AG08395 (cell line): ENCODE results near the gene CD96.
"Not testable (repeated sequence)": the region's sequence is repeated elsewhere in the genome, so short reads cannot be mapped to it uniquely, and the experiment has no call there.

Source experiments
- DNase-seq: peaks from one replicate; pipeline ENCODE4 v3.0.0; 2012; ENCODE audit warnings: mixed read lengths, low spot score

The CD96 gene

DNA sequence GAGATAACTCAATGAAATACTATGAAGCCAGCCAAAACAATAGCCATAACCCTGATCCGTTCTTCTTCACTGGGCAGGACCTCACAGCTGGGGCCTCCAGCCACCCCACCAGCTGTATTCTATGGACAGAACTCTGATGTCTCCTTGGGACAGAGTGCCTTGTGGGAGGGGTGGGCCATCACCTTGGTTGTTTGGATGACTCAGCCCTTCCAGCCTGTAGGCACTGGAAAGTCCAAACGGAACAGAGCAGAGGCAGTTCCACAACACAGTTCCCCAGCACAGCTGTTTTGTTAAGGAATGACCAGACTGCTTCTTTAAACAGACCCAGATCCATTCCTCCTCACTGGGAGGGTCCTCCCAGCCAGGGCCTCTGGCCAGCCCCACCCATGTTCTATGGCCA, 85.1 kb downstream of the CD96 start:
- no peak for DNase-seq

DNA sequence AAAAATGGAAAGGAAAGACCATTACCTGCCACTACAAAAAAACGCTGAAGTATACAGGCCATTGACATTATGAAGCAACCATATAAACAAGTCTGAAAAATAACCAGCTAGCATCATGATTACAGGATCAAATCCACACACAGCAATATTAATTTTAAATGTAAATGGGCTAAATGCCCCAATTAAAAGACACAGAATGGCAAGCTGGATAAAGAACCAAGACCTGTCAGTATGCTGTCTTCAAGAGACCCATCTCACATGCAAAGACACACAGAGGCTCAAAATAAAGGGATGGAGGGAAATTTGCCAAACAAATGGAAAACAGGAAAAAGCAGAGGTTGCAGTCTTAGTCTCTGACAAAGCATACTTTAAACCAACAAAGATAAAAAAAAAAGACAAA, 87.0 kb downstream of the CD96 start:
- not testable (repeated sequence) for DNase-seq

DNA sequence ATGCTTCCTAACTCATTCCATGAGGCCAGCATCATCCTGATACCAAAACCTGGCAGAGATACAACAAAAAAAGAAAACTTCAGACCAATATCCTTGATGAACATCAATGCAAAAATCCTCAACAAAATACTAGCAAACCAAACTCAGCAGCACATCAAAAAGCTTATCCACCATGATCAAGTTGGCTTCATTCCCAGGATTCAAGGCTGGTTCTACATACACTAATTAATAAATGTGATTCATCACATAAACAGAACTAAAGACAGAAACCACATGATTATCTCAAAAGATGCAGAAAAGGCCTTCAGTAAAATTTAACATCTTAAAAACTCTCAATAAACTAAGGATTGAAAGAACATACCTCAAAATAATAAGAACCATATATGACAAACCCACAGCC, 88.6 kb downstream of the CD96 start:
- DNase-seq, result not testable (repeated sequence)

DNA sequence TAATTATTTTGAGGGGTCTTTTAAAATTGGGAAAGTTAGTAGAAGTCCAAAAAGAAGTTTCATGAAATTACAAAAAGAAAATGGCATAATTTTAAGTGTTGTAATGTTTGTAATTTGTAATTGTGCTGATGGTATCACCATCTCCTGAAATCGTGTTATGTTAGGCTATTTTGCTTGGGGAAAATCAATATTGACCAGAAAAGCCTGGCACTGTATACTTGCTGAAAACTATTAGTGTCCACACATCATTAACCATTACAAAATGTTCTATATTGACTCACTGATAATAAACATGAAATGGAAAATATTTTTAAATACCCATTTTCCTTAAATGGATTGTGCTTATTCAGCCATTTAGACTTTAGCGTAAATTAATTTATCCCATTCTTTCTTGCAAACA, 93.4 kb downstream of the CD96 start:
- DNase-seq, result no peak

DNA sequence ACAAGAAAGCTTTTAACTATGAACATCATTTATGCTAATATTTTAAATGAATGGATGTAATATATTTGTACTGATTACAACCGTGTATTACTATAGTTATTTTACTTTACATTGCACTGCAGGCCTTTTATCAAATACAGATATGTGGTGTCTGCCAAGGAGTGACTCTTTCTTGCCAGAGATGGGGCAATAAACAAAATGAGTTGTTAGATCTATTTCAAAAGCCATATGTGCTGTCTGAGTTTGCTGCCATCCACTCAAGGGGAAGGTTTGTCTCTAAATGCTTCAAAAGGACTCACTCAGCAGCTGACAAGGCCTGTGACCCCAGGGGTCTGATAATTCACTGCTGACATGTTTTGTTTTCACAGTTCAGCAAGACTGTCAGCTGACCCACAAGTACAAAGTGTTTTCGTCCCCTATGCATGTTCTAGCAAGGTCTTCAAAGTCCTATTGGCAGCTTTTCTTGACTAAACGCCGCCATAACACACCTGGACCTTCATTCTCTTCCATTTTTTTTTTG, 94.4 kb downstream of the CD96 start:
- DNase-seq, result no peak

DNA sequence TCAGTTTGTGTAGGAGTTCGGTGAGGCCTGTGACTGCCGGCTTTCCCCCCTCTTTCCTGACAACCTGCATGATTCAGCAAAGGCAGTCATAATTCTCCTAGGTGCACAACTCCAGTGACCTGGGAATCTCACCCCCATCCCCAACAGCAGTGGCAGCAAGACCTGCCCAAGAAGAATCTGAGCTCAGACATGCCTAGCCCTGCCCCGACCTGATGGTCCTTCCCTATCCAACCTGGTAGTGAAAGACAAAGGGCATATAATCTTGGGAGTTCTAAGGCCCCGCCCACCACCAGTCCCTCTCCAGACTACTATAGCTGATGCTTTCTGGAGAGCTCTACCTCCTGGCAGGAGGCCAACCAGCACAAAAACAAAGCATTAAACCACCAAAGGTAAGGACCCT, 97.3 kb downstream of the CD96 start:
- DNase-seq, result no peak

DNA sequence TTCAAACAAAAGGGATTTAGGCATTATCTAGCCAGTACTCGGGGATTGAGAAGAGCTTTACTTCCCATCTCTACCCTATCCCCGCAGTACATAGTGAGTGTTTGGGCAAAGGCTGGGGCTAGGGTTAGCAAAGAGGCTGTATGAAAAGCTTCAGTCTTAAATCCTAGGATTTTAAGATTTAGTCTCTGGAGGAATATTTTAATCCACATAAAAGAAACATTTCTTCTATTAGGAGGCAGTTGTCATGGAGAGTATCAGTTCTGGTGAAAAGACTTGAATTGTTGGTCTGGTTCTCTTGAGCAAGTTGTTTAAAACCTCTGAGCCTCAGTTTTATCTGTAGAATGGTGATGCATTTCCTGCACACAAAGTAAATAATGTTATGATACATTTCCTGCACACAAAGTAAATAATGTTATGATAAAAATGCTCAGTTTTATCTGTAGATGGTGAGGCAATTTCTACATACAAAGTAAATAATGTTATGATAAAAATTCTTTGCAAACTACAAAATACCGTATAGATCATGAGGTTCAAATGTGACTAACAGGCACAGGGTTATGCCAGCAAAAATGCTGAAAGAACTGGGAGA, 107.1 kb downstream of the CD96 start:
- DNase-seq, result no peak

DNA sequence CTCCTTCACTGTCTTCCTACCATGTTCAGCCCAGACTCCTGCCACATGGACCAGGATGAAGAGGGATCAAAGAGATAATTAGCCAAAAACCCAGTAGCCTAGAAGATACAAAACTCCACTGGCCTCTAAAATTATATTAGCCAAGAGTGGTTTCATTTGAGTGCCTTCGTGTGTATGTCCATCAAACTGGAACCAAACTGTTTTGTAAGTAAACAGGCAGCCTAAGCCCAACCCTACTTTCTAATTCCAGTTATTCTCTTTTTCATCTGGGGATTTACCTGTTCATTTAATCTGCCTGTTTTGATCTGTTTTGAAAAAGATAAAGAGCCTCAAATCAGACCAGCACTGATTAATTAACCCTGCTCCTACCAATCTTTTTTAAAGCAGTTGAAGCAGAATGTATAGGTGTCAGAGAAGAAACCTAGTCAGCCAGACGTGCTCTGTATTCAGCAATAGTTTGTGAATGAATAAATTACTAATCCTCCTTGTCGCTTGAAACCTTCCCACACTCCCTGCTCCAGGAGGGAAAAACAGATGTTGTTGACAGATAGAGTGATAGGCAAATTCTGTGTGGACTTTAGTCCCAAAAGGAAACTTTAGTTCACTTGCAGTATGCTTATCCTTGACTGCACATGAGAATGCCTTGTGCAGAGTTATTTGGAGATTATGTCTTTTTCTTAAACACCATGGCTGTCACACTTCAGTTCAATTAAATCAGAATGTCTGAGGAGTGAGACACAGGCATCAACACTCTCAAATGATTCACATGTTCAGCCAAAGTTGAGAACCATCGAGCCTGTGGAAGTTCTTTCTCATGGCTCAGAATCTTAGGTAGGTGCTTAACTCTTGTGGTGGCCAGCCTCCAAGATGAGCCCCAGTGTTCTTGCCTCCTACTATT, 108.6 kb downstream of the CD96 start:
- no peak for DNase-seq

DNA sequence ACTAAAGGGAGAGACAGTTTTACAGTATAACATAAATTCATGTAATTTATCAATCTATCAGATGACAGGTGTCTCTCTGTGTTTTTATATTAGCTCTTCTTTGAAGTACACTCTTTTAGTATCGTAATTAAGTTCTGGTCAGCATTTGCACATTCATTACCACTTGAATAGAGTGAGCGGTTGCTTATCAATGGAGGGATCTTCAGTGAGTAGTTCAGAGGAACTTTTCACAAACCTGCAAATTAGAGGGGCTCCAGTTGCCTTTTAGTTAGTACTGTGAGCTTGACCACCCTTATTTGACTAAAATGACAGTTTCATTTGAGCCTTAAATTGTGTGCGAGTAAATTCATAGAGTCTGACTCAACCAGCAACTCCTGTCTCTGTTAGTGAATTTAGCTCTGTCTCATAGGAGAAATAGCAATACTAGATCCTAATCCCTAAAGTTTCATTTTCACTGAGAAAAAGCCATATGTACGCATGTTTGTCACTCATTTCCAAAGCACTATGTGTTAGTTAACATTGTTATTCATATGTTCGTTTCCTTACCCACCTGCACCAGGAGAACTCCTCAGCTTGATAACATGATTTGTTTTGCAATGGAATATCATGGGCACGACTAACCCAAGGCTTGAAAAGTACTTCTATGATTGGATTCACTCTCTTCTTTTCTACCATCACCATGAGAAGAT, 110.6 kb downstream of the CD96 start:
- no peak for DNase-seq

DNA sequence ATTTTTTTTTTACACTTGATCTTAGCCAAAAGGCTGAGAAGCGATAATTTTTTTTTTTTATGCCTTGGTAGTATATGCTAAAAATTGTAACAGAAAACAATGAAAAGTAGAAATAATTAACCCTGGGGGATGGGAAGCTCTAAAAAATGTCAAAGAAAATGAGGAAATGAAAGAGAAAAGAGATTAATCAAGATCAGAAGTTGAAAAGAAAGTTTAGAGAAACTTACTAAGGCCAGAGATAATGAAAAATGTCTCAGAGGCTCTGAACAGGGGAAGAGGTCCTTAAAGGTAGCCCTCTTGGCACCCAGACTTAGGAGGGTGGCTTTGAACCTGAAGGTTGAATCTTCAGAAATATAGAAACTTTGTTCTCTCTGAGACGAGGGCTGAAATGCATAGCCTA, 111.8 kb downstream of the CD96 start:
- DNase-seq, result no peak

DNA sequence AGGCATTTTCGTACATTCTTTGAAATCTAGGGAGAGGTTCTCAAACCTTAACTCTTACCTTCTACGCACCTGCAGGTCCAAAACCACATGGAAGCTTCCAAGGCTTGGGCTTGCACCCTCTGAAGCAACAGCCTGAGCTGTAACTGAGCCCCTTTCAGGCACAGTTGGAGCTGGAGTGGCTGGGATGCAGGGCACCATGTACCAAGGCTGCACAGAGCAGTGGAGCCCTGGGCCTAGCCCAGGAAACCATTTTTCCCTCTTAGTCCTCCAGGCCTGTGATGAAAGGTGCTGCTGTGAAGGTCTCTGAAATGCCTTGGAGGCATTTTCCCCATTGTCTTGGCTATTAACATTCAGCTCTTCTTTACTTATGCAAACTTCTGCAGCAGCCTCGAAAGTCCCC, 120.0 kb downstream of the CD96 start:
- DNase-seq, result no peak

DNA sequence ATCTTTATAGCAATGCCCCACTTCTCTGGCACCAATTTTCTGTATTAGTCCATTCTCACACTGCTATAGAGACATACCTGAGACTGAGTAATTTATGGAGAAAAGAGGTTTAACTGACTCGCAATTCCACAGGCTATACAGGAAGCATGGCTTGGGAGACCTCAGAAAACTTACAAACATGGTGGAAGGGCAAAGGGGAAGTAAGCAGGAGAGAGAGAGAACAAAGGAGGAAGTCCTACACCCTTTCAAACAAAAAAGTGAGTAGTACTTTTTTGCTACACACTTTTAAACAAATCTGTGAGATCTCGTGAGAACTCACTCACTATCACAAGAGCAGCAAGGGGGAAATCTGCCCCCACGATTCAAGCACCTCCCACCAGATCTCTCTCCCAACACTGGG, 120.9 kb downstream of the CD96 start:
- no peak for DNase-seq

DNA sequence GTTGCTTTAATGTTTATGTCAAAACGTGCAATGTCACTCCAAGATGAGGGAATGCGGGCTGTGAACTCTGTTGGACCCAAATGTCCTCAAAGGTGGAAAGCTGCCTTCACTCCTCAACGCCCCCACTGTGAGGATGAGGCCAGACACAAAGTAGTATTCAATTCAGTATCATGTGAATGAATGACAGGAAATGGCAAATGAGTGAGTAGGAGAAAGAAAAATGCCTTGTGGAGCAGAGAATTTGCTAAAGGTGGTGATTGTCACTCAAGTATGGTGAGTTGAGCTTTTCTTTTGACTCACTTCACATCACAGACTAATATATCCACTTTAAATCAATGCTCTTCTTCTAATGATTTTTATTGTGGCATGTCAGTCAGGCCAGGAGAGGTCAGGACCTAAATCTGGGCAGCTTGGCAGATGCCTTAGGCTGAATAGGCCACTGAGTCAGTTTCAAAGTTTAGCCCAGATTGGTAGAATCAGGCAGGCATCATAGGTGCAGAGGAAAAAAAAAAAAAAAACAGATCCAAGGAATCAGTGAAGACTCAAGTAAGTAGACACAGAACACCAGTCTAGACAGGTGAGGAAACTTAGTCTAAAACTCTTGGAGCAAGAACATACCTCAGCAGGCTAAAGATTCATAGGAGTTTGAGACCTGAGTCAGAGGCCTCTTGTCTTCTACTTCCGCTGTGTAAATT, 124.2 kb downstream of the CD96 start:
- no peak for DNase-seq

DNA sequence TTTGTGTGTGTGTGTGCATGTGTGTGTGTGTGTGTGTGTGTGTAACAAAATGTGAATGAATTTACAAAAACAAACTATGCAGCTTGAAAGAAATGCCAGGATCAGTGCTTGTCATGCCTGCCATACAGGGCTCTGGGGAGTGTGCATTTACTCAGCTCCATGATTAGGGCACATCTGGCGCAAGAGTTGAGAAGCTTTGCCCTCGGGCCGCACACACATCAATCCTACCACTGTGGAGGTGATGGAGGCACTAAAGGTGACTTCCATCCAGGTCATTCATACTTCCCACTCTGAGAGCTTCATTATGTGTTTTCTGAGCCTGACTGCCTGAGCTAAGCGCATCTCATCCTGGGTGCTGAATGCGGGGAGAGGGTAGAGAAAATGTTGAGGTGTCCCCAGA, 125.2 kb downstream of the CD96 start:
- no peak for DNase-seq

DNA sequence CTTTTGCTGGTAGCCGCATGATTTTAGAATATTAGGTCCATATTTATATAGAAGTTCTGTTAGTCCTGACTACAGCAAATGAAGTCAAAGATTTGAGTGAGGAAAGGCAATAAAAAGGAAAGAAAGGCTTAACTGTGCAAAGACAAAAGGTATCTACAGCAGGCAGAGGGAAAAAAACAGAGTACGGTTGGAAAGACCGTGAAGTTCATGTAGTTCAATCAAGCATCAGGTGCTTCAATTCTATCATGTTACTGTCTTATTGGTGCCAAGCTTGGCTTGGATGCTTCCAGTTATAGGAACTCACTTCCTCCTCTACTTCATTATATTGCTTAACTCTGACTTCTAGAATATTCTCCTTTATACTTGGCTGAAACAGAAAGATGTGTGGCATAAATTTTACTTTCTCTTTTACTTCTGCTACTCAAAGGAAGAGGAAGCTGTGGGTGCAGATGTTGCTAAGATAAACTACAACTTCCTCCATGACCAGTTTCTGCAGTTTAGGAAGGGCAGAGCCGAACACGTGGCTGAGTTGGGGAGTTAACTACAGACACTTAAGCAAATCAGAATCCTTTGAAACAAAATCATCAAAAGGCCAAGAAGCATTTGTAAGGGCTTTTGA, 125.7 kb downstream of the CD96 start:
- DNase-seq, result no peak

DNA sequence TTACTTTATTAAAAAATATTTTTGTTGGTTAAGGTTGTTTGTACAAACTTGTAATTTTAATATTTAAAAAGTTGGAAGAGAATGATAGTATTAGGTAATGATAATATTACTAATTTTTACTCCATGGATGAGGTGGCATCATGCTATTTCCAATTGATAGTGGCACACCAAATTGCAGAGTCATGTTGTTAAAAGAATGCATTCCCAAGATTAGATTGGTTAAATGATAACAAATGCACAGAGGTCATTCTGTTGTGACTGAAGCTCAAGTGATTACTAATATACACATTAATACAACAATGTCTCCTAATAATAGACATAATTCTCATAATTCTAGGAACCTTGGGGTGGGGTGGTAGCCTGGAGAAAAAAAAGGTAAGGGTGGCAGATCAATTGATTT, 126.3 kb downstream of the CD96 start:
- DNase-seq, result no peak

DNA sequence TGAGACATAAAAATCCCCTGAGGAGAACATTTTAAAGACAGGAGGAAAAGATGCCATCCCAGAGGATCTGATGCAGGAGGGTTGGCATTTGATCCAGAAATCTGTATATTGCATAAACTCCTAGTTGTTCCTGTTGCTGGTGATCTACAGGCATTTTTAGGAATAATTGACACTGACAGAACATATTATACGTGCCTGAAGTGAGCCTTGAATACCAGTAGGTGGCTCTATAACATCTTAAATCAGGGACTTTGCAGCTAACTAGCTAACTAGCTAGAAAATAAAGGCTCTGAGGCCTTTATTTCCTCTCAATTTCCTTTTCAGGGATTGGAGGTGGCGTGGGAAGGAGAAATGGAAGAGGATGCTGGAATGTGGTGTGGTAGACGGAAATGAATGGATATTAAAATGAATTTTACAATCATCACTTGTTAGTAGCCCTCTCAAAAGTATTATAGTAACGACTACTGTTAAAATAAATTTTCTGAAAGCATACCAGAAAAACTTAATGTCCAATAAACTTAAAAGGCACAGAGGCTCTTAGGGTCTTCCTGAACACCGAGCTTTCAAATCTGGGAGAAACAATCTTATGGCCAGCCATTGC, 127.0 kb downstream of the CD96 start:
- peak; percentile 68 for DNase-seq

DNA sequence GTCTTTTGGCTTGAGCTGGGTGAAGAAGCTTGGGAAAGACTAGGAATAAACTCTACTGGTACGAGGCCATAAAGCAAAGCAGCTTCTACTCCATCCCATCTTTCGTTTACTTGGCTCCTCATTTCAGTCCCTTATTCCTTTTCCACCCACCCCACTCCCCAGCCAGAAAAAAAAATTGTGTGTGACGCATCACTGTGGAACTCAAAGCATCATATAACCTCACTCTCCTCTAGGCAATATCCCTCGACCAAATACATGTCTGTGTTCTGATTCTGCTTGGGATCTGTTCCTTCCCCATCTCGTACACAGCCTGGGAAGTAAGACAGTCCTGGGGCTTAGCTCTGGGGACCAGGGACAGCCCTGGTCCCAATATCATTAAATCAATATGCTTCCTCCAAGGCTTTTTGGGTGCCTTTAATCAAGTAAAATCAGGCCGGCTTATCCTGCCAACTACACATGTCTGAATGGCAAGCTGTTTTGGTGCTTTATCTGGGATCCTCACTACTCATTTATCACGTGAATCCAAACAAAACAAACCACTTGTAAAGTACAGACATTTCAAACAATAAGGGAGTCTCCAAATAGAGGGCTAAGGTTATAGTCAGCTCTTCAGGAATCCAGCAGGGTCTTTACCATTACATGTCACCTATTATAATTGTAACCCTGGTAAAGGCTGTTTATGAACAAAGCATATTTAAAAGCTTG, 128.1 kb downstream of the CD96 start:
- peak; percentile 21 for DNase-seq

DNA sequence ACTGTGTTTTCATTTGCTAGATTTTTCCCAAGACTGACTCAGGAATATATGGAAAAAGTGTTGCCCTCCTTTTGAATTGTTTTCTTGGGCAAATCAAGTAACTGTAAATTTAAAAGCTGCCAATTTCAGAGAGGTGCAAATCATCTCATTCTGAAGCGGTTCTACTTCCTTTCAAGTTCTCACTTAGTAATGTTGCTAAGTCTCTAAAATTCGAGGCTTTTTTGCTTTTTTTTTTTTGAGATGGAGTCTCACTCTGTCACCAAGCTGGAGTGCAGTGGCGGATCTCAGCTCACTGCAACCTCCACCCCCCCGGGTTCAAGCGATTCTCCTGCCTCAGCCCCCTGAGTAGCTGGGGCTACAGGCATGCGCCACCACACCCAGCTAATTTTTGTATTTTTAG, 130.5 kb downstream of the CD96 start:
- not testable (repeated sequence) for DNase-seq

DNA sequence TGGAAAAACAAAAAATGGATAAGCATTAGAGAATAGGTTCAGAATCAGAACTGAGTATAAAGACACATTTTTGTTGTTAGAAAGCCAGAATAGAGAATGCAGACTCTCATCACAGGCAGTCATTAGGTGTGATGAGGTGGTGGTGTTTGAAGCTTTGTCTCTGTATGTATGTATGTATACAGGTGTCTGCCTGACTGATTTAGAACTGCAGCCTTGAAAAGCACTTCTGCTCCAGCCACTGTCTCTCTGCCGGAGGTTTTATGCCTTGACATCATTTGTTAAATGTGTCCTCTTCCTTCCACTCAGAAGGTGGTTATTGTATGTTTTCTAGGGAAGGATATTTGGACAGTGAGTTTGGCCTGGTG, 133.8 kb downstream of the CD96 start:
- no peak for DNase-seq
